WTC11 (cell line): ENCODE measurements around the gene MEGF11.

Experiments used
- NR2C2 ChIP-seq: sonication (generic); formaldehyde crosslinking; IDR thresholded peaks from 2 replicates; pipeline ENCODE4 v1.8.0; 2022; ENCODE audit warnings: mild to moderate bottlenecking, missing genetic modification reagents
- TF ChIP-seq, protein P1 (sequence below): fragments of 200-600 bp; IDR thresholded peaks from 2 replicates; pipeline ENCODE4 v1.8.0; 2022; ENCODE audit warnings: antibody characterized with exemption
- TF ChIP-seq, protein P2 (sequence below): sonication (generic); formaldehyde crosslinking; IDR thresholded peaks from 2 replicates; pipeline ENCODE4 v1.8.0; 2023; ENCODE audit warnings: mild to moderate bottlenecking, missing genetic modification reagents

DNA sequence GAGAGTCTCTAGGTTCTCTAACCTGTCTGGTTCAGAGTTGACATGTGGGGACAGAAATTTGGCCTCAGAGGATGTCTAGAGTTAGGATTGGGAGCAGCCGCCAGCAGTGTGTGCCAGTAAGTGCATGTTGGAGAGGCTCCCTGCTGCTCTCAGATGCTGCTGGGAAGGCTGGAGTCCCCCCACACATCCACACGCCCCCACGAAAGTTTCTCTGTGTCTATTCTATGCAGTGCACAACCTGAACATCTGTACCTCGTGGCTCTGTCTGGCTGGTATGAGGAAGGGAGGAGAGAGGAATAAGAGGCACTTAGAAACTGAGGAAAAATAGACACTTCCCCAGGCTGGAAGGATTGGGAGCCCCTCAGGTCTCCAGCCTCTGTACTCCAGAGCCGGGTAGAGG is 252.5 kb downstream of the MEGF11 start:
- TF ChIP-seq, protein P1, sequence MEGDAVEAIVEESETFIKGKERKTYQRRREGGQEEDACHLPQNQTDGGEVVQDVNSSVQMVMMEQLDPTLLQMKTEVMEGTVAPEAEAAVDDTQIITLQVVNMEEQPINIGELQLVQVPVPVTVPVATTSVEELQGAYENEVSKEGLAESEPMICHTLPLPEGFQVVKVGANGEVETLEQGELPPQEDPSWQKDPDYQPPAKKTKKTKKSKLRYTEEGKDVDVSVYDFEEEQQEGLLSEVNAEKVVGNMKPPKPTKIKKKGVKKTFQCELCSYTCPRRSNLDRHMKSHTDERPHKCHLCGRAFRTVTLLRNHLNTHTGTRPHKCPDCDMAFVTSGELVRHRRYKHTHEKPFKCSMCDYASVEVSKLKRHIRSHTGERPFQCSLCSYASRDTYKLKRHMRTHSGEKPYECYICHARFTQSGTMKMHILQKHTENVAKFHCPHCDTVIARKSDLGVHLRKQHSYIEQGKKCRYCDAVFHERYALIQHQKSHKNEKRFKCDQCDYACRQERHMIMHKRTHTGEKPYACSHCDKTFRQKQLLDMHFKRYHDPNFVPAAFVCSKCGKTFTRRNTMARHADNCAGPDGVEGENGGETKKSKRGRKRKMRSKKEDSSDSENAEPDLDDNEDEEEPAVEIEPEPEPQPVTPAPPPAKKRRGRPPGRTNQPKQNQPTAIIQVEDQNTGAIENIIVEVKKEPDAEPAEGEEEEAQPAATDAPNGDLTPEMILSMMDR, result no peak
- TF ChIP-seq, protein P2, sequence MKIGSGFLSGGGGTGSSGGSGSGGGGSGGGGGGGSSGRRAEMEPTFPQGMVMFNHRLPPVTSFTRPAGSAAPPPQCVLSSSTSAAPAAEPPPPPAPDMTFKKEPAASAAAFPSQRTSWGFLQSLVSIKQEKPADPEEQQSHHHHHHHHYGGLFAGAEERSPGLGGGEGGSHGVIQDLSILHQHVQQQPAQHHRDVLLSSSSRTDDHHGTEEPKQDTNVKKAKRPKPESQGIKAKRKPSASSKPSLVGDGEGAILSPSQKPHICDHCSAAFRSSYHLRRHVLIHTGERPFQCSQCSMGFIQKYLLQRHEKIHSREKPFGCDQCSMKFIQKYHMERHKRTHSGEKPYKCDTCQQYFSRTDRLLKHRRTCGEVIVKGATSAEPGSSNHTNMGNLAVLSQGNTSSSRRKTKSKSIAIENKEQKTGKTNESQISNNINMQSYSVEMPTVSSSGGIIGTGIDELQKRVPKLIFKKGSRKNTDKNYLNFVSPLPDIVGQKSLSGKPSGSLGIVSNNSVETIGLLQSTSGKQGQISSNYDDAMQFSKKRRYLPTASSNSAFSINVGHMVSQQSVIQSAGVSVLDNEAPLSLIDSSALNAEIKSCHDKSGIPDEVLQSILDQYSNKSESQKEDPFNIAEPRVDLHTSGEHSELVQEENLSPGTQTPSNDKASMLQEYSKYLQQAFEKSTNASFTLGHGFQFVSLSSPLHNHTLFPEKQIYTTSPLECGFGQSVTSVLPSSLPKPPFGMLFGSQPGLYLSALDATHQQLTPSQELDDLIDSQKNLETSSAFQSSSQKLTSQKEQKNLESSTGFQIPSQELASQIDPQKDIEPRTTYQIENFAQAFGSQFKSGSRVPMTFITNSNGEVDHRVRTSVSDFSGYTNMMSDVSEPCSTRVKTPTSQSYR (CRISPR knock-in tag), result no peak
- TF ChIP-seq NR2C2 (CRISPR knock-in tag), result no peak
